Measurements from ENCODE around the gene AUTS2.

Gene AUTS2

GRCh38 chr7:69596056-69596455, 2.2 kb upstream of the AUTS2 start:
- H3K4me3 ChIP-seq (ENCODE audit: low read depth, low read length) = no peak overlapping the region
- CTCF ChIA-PET = interaction anchor here (0.6 kb wide), 1 partner anchor 204 kb away, joined by 3 read pairs; no protein-coding TSS in a partner anchor
- POLR2A ChIA-PET = no interaction called here
- no peaks in the 10 kb centered on the region for H3K36me3 ChIP-seq (ENCODE audit: control insufficient read depth in 2 of 2, insufficient read depth in 1 of 2, low read length in 2 of 2)
- H3K27ac ChIP-seq (ENCODE audit: extremely low read depth, low read depth, low read length) = no peak overlapping the region
- TF ChIP-seq ZNF174 (tag by site-specific recombination; IDR thresholded peaks at IDR 0.05) (no peak), ZNF548 (tag by site-specific recombination; IDR thresholded peaks at IDR 0.05) (no peak), ZNF629 (tag by site-specific recombination; IDR thresholded peaks at IDR 0.05) (no peak), PATZ1 (tag by site-specific recombination; IDR thresholded peaks at IDR 0.05) (no peak), ZNF10 (tag by site-specific recombination; IDR thresholded peaks at IDR 0.05) (no peak), HOXA7 (CRISPR knock-in tag; IDR thresholded peaks at IDR 0.05; ENCODE audit: borderline replicate concordance) (no peak), ZNF488 (tag by site-specific recombination; IDR thresholded peaks at IDR 0.05) (no peak), ZNF26 (tag by site-specific recombination; IDR thresholded peaks at IDR 0.05) (no peak), ZNF530 (tag by site-specific recombination; IDR thresholded peaks at IDR 0.05; ENCODE audit: low read depth) (no peak), REPIN1 (tag by site-specific recombination; IDR thresholded peaks at IDR 0.05; ENCODE audit: low read depth) (no peak), ZNF626 (tag by site-specific recombination; IDR thresholded peaks at IDR 0.05) (no peak), ZNF561 (tag by site-specific recombination; IDR thresholded peaks at IDR 0.05; ENCODE audit: borderline replicate concordance) (no peak), ZNF426 (tag by site-specific recombination; IDR thresholded peaks at IDR 0.05) (no peak), ZNF274 (IDR thresholded peaks at IDR 0.05; ENCODE audit: low read length) (no peak), ZNF274 (tag by site-specific recombination; IDR thresholded peaks at IDR 0.05; ENCODE audit: borderline replicate concordance) (no peak), ZNF18 (tag by site-specific recombination; IDR thresholded peaks at IDR 0.05) (no peak), ZFP37 (tag by site-specific recombination; IDR thresholded peaks at IDR 0.05) (no peak)
- H3K9me3 ChIP-seq (ENCODE audit: control insufficient read depth, insufficient read depth, low read depth, low read length) = no peaks in the 10 kb centered on the region
- peaks cover 1% of the 10 kb centered on the region; the same call in 1 of the 2 replicates for H3K4me1 ChIP-seq (ENCODE audit: control insufficient read depth, insufficient read depth, low read length)

GRCh38 chr7:69596723-69597277, 1.5 kb upstream of the AUTS2 start:
- CTCF ChIA-PET = interaction anchor here (0.6 kb wide), 1 partner anchor 203 kb away, joined by 3 read pairs; no protein-coding TSS in a partner anchor
- H3K36me3 ChIP-seq (ENCODE audit: control insufficient read depth in 2 of 2, insufficient read depth in 1 of 2, low read length in 2 of 2) = no peaks in the 10 kb centered on the region
- H3K9me3 ChIP-seq (ENCODE audit: control insufficient read depth, insufficient read depth, low read depth, low read length) = no peaks in the 10 kb centered on the region
- peaks cover 6% of the 10 kb centered on the region for H3K4me1 ChIP-seq (ENCODE audit: control insufficient read depth, insufficient read depth, low read length)
- H3K4me3 ChIP-seq (ENCODE audit: low read depth, low read length) = peak overlapping the region; percentile 61
- POLR2A ChIA-PET = interaction anchor here (0.5 kb wide), 1 partner anchor 273 kb away, joined by 3 read pairs; no protein-coding TSS in a partner anchor
- peak overlapping the region; percentile 98; the same call in 1 of the 2 replicates for H3K27ac ChIP-seq (ENCODE audit: extremely low read depth, low read depth, low read length)
- TF ChIP-seq YY2 (tag by site-specific recombination; IDR thresholded peaks at IDR 0.05) = no peak
- no peak for TF ChIP-seq ZNF654 (tag by site-specific recombination; IDR thresholded peaks at IDR 0.05; ENCODE audit: low read depth)
- peak; percentile 71 for TF ChIP-seq PRDM6 (tag by site-specific recombination; IDR thresholded peaks at IDR 0.05)
- TF ChIP-seq GFI1B (tag by site-specific recombination; IDR thresholded peaks at IDR 0.05) = no peak
- peak; percentile 91 for TF ChIP-seq ZNF335 (tag by site-specific recombination; conservative IDR thresholded peaks at IDR 0.05)
- TF ChIP-seq ZNF513 (tag by site-specific recombination; IDR thresholded peaks at IDR 0.05) = 0 out of 2 replicates have a peak, but pooled peaks have one; percentile 6
- TF ChIP-seq ZNF354C (tag by site-specific recombination; IDR thresholded peaks at IDR 0.05; ENCODE audit: borderline replicate concordance, low read depth) = no peak
- no peak for TF ChIP-seq ZFP41 (tag by site-specific recombination; IDR thresholded peaks at IDR 0.05; ENCODE audit: borderline replicate concordance)
- no peak for TF ChIP-seq SCRT1 (tag by site-specific recombination; IDR thresholded peaks at IDR 0.05; ENCODE audit: borderline replicate concordance)
- TF ChIP-seq ZNF24 (tag by site-specific recombination; IDR thresholded peaks at IDR 0.05) = peak; percentile 7; the same call in 1 of the 2 replicates
